ENCODE measurements around the gene OGFOD2.

OGFOD2 gene

GRCh38 chr12:122989225-122989839 lies 14.3 kb downstream of the OGFOD2 start:
- no peak for DNase-seq (ENCODE audit: low read depth, low spot score)

- no peak for DNase-seq (ENCODE audit: low read depth, low spot score)
Observed at GRCh38 chr12:122989874-122990419, 14.9 kb downstream of the OGFOD2 start.

GRCh38 chr12:122990561-122990960 lies 15.5 kb downstream of the OGFOD2 start:
- DNase-seq (ENCODE audit: low read depth, low spot score): no peak

DNA sequence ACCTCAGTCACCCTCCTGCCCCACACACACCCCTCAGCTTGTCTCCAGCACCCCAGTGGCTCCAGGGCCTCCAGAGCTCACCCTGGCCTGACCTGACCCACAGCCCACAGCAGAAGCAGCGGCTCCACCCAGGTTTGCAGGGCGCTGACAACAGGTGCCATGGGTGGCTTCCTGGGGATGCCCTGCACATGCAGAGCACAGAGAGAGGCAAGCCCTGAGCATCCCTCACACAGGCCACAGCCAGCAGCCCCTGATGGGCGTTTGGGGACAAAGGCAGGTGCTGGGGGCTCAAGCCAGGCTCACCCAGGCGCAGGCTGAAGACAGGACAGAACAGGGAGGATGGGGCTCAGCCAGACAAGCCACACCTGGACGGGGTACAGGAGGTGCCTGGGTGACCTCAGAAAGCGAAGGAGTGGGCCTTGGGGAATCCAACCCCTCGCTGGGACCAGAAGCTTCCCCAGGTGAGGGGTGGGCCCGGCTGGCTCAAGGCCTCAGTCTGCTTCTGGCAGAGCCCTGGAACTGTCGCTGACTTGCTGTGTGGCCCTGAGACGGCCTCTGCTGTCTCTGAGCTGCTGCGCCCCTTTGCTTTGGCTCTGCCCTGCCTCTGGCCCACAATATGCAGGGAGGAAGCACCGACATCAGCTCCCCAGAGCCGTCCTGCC lies 16.0 kb downstream of the OGFOD2 start:
- DNase-seq (ENCODE audit: low read depth, low spot score): no peak

- DNase-seq (ENCODE audit: low read depth, low spot score): no peak
Observed at GRCh38 chr12:122991623-122992275, 16.7 kb downstream of the OGFOD2 start.

GRCh38 chr12:122992386-122992785 lies 17.3 kb downstream of the OGFOD2 start:
- DNase-seq (ENCODE audit: low read depth, low spot score): no peak

GRCh38 chr12:122994140-122994675 lies 19.2 kb downstream of the OGFOD2 start:
- no peak for DNase-seq (ENCODE audit: low read depth, low spot score)

DNA sequence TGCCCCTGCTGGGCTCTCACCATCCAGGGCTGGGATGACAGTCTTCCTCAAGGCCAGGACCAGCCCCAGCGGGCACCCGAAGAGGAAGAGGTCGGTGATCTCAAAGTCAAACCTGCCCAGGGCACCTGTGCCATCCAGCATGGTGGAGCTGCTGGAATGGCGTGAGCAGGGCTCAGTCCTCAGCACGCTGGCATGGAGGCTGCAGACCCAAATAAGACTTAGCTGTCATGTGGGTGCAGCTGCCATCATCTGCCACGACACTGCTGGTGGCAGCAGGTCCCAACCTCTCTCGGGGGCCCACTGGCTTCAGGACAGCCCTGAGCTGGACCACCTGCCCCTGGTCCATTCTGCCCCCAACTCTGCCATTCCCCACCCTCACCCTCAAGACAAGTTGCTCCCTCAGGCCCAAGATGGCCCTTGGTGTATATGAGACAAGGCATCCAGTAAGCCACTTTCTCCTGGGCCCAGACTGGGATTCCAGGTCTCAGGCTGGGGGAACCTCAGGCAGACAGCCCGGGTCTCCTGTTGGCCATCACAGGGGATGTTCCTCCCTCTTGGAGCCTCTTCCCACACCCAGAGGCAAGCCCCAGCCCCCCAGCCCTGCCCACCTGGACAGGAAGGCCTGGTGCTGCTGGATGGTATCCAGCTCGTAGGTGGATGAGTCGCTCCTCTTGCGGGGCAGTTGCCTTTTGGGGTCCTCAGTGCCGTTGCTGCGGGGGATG lies 19.9 kb downstream of the OGFOD2 start:
- DNase-seq (ENCODE audit: low read depth, low spot score): no peak

GRCh38 chr12:122995503-122996187 lies 20.6 kb downstream of the OGFOD2 start:
- no peak for DNase-seq (ENCODE audit: low read depth, low spot score)

GRCh38 chr12:122996188-122996601 lies 21.2 kb downstream of the OGFOD2 start:
- no peak for DNase-seq (ENCODE audit: low read depth, low spot score)

- no peak for DNase-seq (ENCODE audit: low read depth, low spot score)
Observed at GRCh38 chr12:122996621-122997342, 21.7 kb downstream of the OGFOD2 start.

- no peak for DNase-seq (ENCODE audit: low read depth, low spot score)
Observed at GRCh38 chr12:122997343-122998250, 22.6 kb downstream of the OGFOD2 start.

DNA sequence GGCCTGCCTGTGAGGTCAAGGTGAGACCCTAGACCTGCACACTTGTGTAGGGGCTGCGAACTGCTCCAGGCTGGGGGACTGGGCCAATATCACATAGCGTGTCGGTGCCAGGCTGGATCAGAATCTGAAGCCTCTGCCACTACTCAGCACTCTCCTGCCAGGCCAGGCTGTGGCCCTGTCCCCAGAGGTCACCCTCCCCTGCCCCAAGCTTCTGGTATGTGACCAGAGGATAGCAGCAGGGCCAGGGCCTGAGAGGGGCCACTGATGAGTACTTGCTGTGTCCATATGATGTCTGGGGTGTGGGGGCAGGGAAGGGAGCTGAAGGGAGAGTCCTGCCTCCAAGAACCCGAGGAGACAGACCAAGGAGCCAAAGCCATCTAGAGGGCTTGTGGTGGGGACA lies 23.3 kb downstream of the OGFOD2 start:
- DNase-seq (ENCODE audit: low read depth, low spot score): no peak

- DNase-seq (ENCODE audit: low read depth, low spot score): no peak
Observed at GRCh38 chr12:122999196-122999946, 24.3 kb downstream of the OGFOD2 start.

GRCh38 chr12:122999986-123000420 lies 25.0 kb downstream of the OGFOD2 start:
- DNase-seq (ENCODE audit: low read depth, low spot score): no peak

- DNase-seq (ENCODE audit: low read depth, low spot score): no peak
Observed at GRCh38 chr12:123000578-123000977, 25.5 kb downstream of the OGFOD2 start.

DNA sequence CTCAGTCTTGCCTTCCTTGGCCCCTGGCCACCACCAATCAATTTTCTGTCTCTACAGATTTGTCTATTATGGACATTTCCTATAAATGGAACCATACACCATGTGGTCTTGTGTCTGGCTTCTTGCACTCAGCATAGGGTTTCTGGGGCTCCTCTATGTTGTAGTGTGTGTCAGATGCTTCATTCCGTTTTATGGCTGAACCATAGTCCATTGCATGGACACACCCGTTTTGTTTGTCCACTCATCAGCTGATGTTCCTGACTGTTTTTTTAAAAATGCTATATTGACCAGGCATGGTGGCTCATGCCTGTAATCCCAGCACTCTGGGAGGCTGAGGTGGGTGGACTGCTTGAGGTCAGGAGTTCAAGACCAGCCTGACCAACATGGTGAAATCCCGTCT lies 26.4 kb downstream of the OGFOD2 start:
- DNase-seq (ENCODE audit: low read depth, low spot score): no peak

GRCh38 chr12:123003257-123003656 lies 28.2 kb downstream of the OGFOD2 start:
- DNase-seq (ENCODE audit: low read depth, low spot score): no peak

DNA sequence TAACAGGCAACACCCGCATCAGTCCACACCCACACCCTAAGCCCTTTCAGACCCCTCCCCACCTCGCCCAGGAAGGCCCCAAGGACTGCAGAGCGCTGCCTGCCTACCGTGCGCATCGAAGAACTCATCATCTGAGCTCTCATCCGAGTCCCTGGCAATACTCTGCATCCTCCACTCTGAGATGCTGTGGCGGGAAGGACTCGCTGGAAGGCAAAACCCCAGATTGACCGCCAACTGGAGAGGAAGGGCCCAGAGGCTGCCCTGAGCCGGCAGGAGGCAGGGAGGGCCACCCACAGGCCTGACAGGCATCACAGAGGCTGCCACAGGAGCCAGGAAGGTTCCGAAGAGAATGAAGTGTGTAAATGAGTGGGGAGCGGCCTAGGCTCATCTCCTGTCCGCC lies 29.2 kb downstream of the OGFOD2 start:
- no peak for DNase-seq (ENCODE audit: low read depth, low spot score)
